ENCODE measurements around the gene PLXND1.
A peak's percentile ranks its signal among the peaks of the same experiment; 100 is the strongest.

Gene PLXND1

GRCh38 chr3:129606636-129607390, at the start of gene PLXND1:
Gene PLXND1 (minus strand): TSS chr3:129606676. CDS start chr3:129606639, 37 bp downstream.
- peak within 1 kb of the TSS; percentile 31 for H3K4me3 ChIP-seq (ENCODE audit: low read depth, low read length)
- no peak for TF ChIP-seq CTCF (IDR thresholded peaks at IDR 0.05; ENCODE audit: borderline replicate concordance, insufficient read depth, low read depth, low read length)

- H3K4me3 ChIP-seq (ENCODE audit: low read depth, low read length): no peak overlapping the region
- no peak for TF ChIP-seq CTCF (IDR thresholded peaks at IDR 0.05; ENCODE audit: borderline replicate concordance, insufficient read depth, low read depth, low read length)
Measured at GRCh38 chr3:129655291-129655700, 48.8 kb upstream of the PLXND1 start.

DNA sequence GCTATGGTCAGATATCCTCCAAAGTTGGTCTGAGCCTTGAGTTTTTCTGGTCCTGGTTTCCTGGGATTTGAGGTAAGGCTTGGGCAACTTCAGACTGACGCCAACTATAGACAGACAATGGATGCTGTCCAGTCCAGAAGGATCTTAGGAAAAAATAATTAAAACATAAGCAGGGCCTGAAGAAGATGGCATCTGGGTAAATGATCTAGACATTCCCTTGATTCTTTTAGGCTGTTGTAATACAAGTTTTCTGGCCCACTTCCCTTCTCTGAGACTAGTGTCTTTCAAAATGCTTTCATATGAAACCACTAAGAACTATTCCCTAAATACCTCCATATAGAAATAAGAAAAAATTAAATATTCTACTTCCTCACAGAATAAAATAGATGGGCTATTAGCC, 47.7 kb upstream of the PLXND1 start:
- no peak for TF ChIP-seq CTCF (IDR thresholded peaks at IDR 0.05; ENCODE audit: borderline replicate concordance, insufficient read depth, low read depth, low read length)
- no peak overlapping the region for H3K4me3 ChIP-seq (ENCODE audit: low read depth, low read length)

GRCh38 chr3:129653019-129653418, 46.5 kb upstream of the PLXND1 start:
- no peak for TF ChIP-seq CTCF (IDR thresholded peaks at IDR 0.05; ENCODE audit: borderline replicate concordance, insufficient read depth, low read depth, low read length)
- no peak overlapping the region for H3K4me3 ChIP-seq (ENCODE audit: low read depth, low read length)

DNA sequence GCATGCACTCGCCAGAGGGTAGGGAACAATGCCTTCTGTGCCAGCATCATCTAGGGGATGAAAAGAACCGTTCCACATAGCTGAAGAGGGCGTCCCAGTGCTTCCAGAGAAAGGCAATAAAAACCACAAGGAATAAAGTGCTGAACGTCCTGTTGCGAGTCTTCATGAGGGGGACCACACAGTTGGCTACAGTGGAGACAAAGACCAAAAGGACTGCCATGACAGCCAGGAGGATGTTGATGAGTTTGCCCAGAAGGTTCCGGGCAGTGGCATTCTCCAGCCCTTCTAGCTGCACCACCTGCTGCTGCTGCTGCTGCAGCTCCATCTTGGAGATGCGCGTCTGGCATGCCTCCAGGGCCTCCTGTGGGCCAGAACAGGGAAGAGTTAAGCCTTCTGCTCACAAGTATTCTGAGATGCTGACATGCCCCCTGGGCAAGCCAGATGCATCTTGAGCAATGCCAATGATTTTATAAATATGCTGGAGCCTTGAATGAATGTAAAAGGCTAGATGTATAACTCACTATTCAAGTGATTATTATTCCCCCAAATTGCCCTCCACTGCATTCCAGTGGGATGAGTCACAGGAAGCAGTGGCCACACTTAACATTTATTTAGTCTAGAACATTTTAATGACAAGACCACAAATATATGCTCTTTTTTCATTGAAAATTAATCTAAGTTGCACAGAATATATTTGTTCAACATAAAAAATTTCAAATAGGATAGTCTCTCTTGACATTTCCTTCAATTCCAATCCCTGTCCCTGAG, 45.1 kb upstream of the PLXND1 start:
- no peak overlapping the region for H3K4me3 ChIP-seq (ENCODE audit: low read depth, low read length)
- no peak for TF ChIP-seq CTCF (IDR thresholded peaks at IDR 0.05; ENCODE audit: borderline replicate concordance, insufficient read depth, low read depth, low read length)

DNA sequence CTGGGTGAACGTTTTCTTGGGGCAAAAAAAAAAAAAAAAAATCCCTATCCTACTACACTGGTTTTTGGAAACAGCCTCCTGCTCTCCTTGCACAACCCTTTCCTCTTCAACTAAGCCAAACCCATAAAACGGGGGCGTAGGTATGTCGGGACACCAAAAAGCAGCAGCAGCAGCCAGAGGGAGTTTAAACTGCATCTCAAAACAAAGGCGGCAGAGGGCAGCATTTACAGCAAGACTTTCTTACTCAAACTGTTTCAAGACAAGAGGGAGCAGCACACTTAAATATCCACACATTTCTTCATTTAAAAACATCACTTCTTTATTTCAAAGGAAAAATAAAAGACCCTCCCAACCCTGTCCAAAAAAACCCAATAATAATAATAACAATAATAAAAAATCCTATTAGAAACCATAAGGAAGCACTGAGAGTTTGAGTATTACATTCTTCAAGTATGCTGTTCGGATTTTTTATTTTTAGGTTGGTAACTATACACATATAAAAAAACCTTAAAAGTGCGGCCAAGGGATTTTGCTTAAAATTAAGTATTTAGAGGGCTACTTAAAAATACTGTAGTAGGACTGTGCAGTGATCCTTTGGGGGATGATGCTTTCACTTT, 43.9 kb upstream of the PLXND1 start:
- no peak overlapping the region for H3K4me3 ChIP-seq (ENCODE audit: low read depth, low read length)
- TF ChIP-seq CTCF (IDR thresholded peaks at IDR 0.05; ENCODE audit: borderline replicate concordance, insufficient read depth, low read depth, low read length): peak; percentile 58

Data from GM12875 (cell line).